ENCODE measurements around the gene PLEKHG2. TPM values are rescaled to one million over a fixed set of nuclear protein-coding genes. Genes with fewer than 3 reads are reported as not detected.
A peak's percentile ranks its signal among the peaks of the same experiment; 100 is the strongest.
"Not testable (repeated sequence)": the region's sequence is repeated elsewhere in the genome, so short reads cannot be mapped to it uniquely, and the experiment has no call there.

The PLEKHG2 gene
- polyA plus RNA-seq (2014; cell fraction: cytosol; rRNA removed) = 6.1 and 6.7 TPM in 2 replicates
- 45.7 and 55.9 TPM in 2 replicates for polyA plus RNA-seq (2014; cell fraction: nucleus; rRNA removed)

- DNase-seq (ENCODE audit: low spot score) = peak; percentile 99
These were observed at the start of gene PLEKHG2 for GRCh38 chr19:39412100-39412866. TSS of gene PLEKHG2 (plus strand) at chr19:39412669. CDS start at chr19:39414087, 1,418 bp downstream.

- no peak for DNase-seq (ENCODE audit: low spot score)
These were observed 49.5 kb upstream of the PLEKHG2 start for GRCh38 chr19:39362682-39363657.

GRCh38 chr19:39363901-39364457 lies 48.5 kb upstream of the PLEKHG2 start:
- DNase-seq (ENCODE audit: low spot score) = no peak

GRCh38 chr19:39365531-39365930 lies 46.9 kb upstream of the PLEKHG2 start:
- DNase-seq (ENCODE audit: low spot score) = no peak

GRCh38 chr19:39369200-39369599 lies 43.3 kb upstream of the PLEKHG2 start:
- no peak for DNase-seq (ENCODE audit: low spot score)

GRCh38 chr19:39370735-39371134 lies 41.7 kb upstream of the PLEKHG2 start:
- no peak for DNase-seq (ENCODE audit: low spot score)

GRCh38 chr19:39372047-39372802 lies 40.2 kb upstream of the PLEKHG2 start:
- DNase-seq (ENCODE audit: low spot score) = no peak

- no peak for DNase-seq (ENCODE audit: low spot score)
These were observed 39.5 kb upstream of the PLEKHG2 start for GRCh38 chr19:39372941-39373340.

GRCh38 chr19:39375929-39376328 lies 36.5 kb upstream of the PLEKHG2 start:
- no peak for DNase-seq (ENCODE audit: low spot score)

- DNase-seq (ENCODE audit: low spot score) = no peak
These were observed 34.8 kb upstream of the PLEKHG2 start for GRCh38 chr19:39377373-39378362.

- not testable (repeated sequence) for DNase-seq (ENCODE audit: low spot score)
These were observed 33.1 kb upstream of the PLEKHG2 start for GRCh38 chr19:39379366-39379765.

- no peak for DNase-seq (ENCODE audit: low spot score)
These were observed 32.5 kb upstream of the PLEKHG2 start for GRCh38 chr19:39379865-39380396.

GRCh38 chr19:39380521-39381502 lies 31.7 kb upstream of the PLEKHG2 start:
- no peak for DNase-seq (ENCODE audit: low spot score)

- DNase-seq (ENCODE audit: low spot score) = no peak
These were observed 30.4 kb upstream of the PLEKHG2 start for GRCh38 chr19:39381910-39382611.

GRCh38 chr19:39382991-39383828 lies 29.3 kb upstream of the PLEKHG2 start:
- DNase-seq (ENCODE audit: low spot score) = no peak

- no peak for DNase-seq (ENCODE audit: low spot score)
These were observed 27.5 kb upstream of the PLEKHG2 start for GRCh38 chr19:39384839-39385568.
